BJ (cell line): Measurements from ENCODE around the gene WBP4. TPM values are rescaled to one million over a fixed set of nuclear protein-coding genes. Genes with fewer than 3 reads are reported as not detected.
A peak's percentile ranks its signal among the peaks of the same experiment; 100 is the strongest.

Experiments used
- CTCF ChIA-PET: fragments of 350-600 bp; formaldehyde crosslinking; extraction: SDS; loops from one replicate; lab custom pipeline; 2021; ENCODE audit warnings: antibody characterized with exemption, inconsistent platforms; lab: Yijun Ruan, JAX
- POLR2A ChIA-PET: fragments of 300-600 bp; sonication (Branson Sonifier 250); formaldehyde crosslinking; extraction: SDS; loops from one replicate; lab custom pipeline; 2021; ENCODE audit warnings: antibody characterized with exemption; lab: Charles Lee
- DNase-seq: peaks from one replicate; pipeline ENCODE4 v3.0.0-alpha.2; 2011; ENCODE audit warnings: low read depth
- H3K27me3 ChIP-seq: 2 replicates; pipeline ENCODE4 v1.6.0; 2011; ENCODE audit warnings: low read length; ENCODE audit not compliant: control insufficient read depth, insufficient read depth
- H3K36me3 ChIP-seq: 2 replicates; pipeline ENCODE4 v1.5.1; 2011; ENCODE audit warnings: low read length; ENCODE audit not compliant: control insufficient read depth, insufficient read depth
- H3K4me3 ChIP-seq: 2 replicates; pipeline ENCODE4 v1.5.1; 2011; ENCODE audit warnings: low read depth, mild to moderate bottlenecking, control low read depth, low read length
- CTCF ChIP-seq: IDR thresholded peaks from 2 replicates; pipeline ENCODE4 v1.5.1; 2011; ENCODE audit warnings: low read depth, mild to moderate bottlenecking, control low read depth, inconsistent platforms, low read length, moderate library complexity; ENCODE audit not compliant: insufficient read depth
- polyA minus RNA-seq: library from RNA; depleted of rRNA, polyadenylated mRNA; stranded (reverse); fragments of >200 nt; gene quantifications from 2 replicates; pipeline ENCODE4 v1.2.3, GENCODE V29; 2011; rRNA and poly(A)+ RNA removed
- polyA plus RNA-seq: library from polyadenylated mRNA; depleted of rRNA; stranded (reverse); fragments of >200 nt; gene quantifications from 2 replicates; pipeline ENCODE4 v1.2.3, GENCODE V29; 2011; rRNA removed

The WBP4 gene
- 4.9 and 10.6 TPM in 2 replicates for polyA plus RNA-seq
- polyA minus RNA-seq: 2.2 and 2.4 TPM in 2 replicates

GRCh38 chr13:41061075-41061913 lies at the start of gene WBP4:
WBP4 (plus strand) TSS chr13:41061509; CDS start chr13:41061674, 165 bp downstream.
- Histone ChIP-seq H3K27me3 (no peaks in the 10 kb centered on the region), H3K36me3 (no peaks in the 10 kb centered on the region), H3K4me3 (peak within 1 kb of the TSS; percentile 80)
- ChIA-PET POLR2A (interaction anchor here (0.7 kb wide), 1 partner anchor 303 kb away, joined by 3 read pairs; no protein-coding TSS in a partner anchor), CTCF (interaction anchor here (0.5 to 0.8 kb wide), 2 partner anchors 76 to 378 kb away, joined by 4 to 5 read pairs; no protein-coding TSS in a partner anchor)
- peak; percentile 43 for TF ChIP-seq CTCF
- peak; percentile 55 for DNase-seq

GRCh38 chr13:41012536-41012935 lies 48.8 kb upstream of the WBP4 start:
- TF ChIP-seq CTCF: no peak

GRCh38 chr13:41013835-41014234 lies 47.5 kb upstream of the WBP4 start:
- Histone ChIP-seq H3K4me3 (no peak overlapping the region), H3K36me3 (no peaks in the 10 kb centered on the region), H3K27me3 (no peaks in the 10 kb centered on the region)
- POLR2A ChIA-PET: no interaction called here
- no peak for TF ChIP-seq CTCF
- CTCF ChIA-PET: interaction anchor here (3.8 kb wide), 1 partner anchor 10 kb away, joined by 9 read pairs; no protein-coding TSS in a partner anchor
- DNase-seq: no peak

More at GRCh38 chr13:41012536-41012935, 48.8 kb upstream of the WBP4 start:
- ChIA-PET POLR2A (interaction anchor here (0.6 kb wide), 1 partner anchor 837 kb away, joined by 6 read pairs; no protein-coding TSS in a partner anchor), CTCF (interaction anchor here (0.6 to 3.8 kb wide), 5 partner anchors 8 to 431 kb away, joined by 3 to 9 read pairs (median 4); no protein-coding TSS in a partner anchor)
- Histone ChIP-seq H3K36me3 (no peaks in the 10 kb centered on the region), H3K27me3 (no peaks in the 10 kb centered on the region), H3K4me3 (no peak overlapping the region)
- DNase-seq: no peak

GRCh38 chr13:41015920-41016319 lies 45.4 kb upstream of the WBP4 start:
- no peak for TF ChIP-seq CTCF
- H3K27me3 ChIP-seq: no peaks in the 10 kb centered on the region
- DNase-seq: no peak
- no peaks in the 10 kb centered on the region for H3K36me3 ChIP-seq
- CTCF ChIA-PET: no interaction called here
- POLR2A ChIA-PET: no interaction called here
- no peak overlapping the region for H3K4me3 ChIP-seq

- Histone ChIP-seq H3K36me3 (no peaks in the 10 kb centered on the region), H3K27me3 (no peaks in the 10 kb centered on the region), H3K4me3 (no peak overlapping the region)
- DNase-seq: no peak
- CTCF ChIA-PET: no interaction called here
- no peak for TF ChIP-seq CTCF
- POLR2A ChIA-PET: no interaction called here
Observed at GRCh38 chr13:41017159-41017558, 44.1 kb upstream of the WBP4 start.
